ENCODE measurements around the gene OSER1.

- no peak for TF ChIP-seq CTCF (IDR thresholded peaks at IDR 0.05; ENCODE audit: poor library complexity)
- TF ChIP-seq EZH2 (IDR thresholded peaks at IDR 0.05; ENCODE audit: borderline replicate concordance), result no peak
- no peak for TF ChIP-seq EZH2phosphoT487 (IDR thresholded peaks at IDR 0.05; ENCODE audit: low read depth, severe bottlenecking, unreplicated experiment)
Observed at GRCh38 chr20:44211177-44212039, 837 bp upstream of the OSER1 start.
